Neural progenitor cell (in vitro differentiated cells): ENCODE results near the gene ITGA1. TPM values are rescaled to one million over a fixed set of nuclear protein-coding genes. Genes with fewer than 3 reads are reported as not detected.

ENCODE experiments used
- DNase-seq: peaks from one replicate; pipeline ENCODE4 v3.0.0-alpha.2; 2016; ENCODE audit warnings: low spot score
- H2AFZ ChIP-seq: fragments of 200-600 bp; sonication (generic); replicated peaks from 2 replicates; pipeline ENCODE4 v1.6.1; 2016; ENCODE audit warnings: antibody characterized with exemption
- H3F3A ChIP-seq: fragments of 200-600 bp; sonication (generic); 2 replicates; pipeline ENCODE4 v1.6.1; 2016; ENCODE audit warnings: antibody characterized with exemption, low read depth
- H3K27ac ChIP-seq: fragments of 200-600 bp; sonication (generic); 2 replicates; pipeline ENCODE4 v1.5.1; 2016; ENCODE audit warnings: mild to moderate bottlenecking
- H3K27me3 ChIP-seq: fragments of 200-600 bp; sonication (generic); 2 replicates; pipeline ENCODE4 v1.6.1; 2016; ENCODE audit warnings: mild to moderate bottlenecking, moderate library complexity
- H3K36me3 ChIP-seq: fragments of 200-600 bp; sonication (generic); 2 replicates; pipeline ENCODE4 v1.5.1; 2016
- H3K4me1 ChIP-seq: fragments of 200-600 bp; sonication (generic); 2 replicates; pipeline ENCODE4 v1.6.1; 2016; ENCODE audit warnings: mixed run types
- H3K4me2 ChIP-seq: fragments of 200-600 bp; sonication (generic); 2 replicates; pipeline ENCODE4 v1.6.1; 2016
- H3K4me3 ChIP-seq: fragments of 200-600 bp; sonication (generic); 2 replicates; pipeline ENCODE4 v1.5.1; 2016
- H3K79me2 ChIP-seq: fragments of 200-600 bp; sonication (generic); 2 replicates; pipeline ENCODE4 v1.6.1; 2016; ENCODE audit warnings: low read depth
- H3K9ac ChIP-seq: fragments of 200-600 bp; sonication (generic); 2 replicates; pipeline ENCODE4 v1.6.1; 2016
- H3K9me3 ChIP-seq: fragments of 200-600 bp; sonication (generic); 2 replicates; pipeline ENCODE4 v1.5.1; 2016; ENCODE audit warnings: low read depth
- H4K20me1 ChIP-seq: fragments of 200-600 bp; sonication (generic); 2 replicates; pipeline ENCODE4 v1.6.1; 2016; ENCODE audit warnings: low read depth
- H3K27ac Mint-ChIP-seq: 3 replicates; pipeline ENCODE4 v1.8.0; 2021; ENCODE audit warnings: mixed read lengths
- H3K27me3 Mint-ChIP-seq: 2 replicates; pipeline ENCODE4 v1.8.0; 2022; ENCODE audit warnings: low read depth, mild to moderate bottlenecking, inconsistent platforms, moderate library complexity, mixed read lengths; ENCODE audit not compliant: insufficient read depth
- H3K36me3 Mint-ChIP-seq: 3 replicates; pipeline ENCODE4 v1.8.0; 2021; ENCODE audit warnings: mixed read lengths
- H3K4me1 Mint-ChIP-seq: 3 replicates; pipeline ENCODE4 v1.8.0; 2021; ENCODE audit warnings: mixed read lengths
- H3K4me3 Mint-ChIP-seq: 3 replicates; pipeline ENCODE4 v1.8.0; 2021; ENCODE audit warnings: mild to moderate bottlenecking, moderate library complexity, mixed read lengths
- H3K9me3 Mint-ChIP-seq: 3 replicates; pipeline ENCODE4 v1.8.0; 2020; ENCODE audit warnings: mixed read lengths
- EZH2 ChIP-seq: fragments of 200-600 bp; sonication (generic); IDR thresholded peaks from 2 replicates; pipeline ENCODE4 v1.6.1; 2017; ENCODE audit warnings: antibody characterized with exemption, mild to moderate bottlenecking, moderate library complexity
- EZH2phosphoT487 ChIP-seq: fragments of 200-600 bp; sonication (generic); IDR thresholded peaks from 2 replicates; pipeline ENCODE4 v1.6.1; 2017; ENCODE audit warnings: antibody characterized with exemption
- total RNA-seq: library from RNA; depleted of rRNA; stranded (reverse); fragments of >200 nt; gene quantifications from 2 replicates; pipeline ENCODE4 v1.2.3, GENCODE V29; 2015; ENCODE audit warnings: low replicate concordance
- TF ChIP-seq, protein P1 (sequence below): fragments of 200-600 bp; sonication (generic); IDR thresholded peaks from 2 replicates; pipeline ENCODE4 v1.5.1; 2017; ENCODE audit warnings: antibody characterized with exemption, mild to moderate bottlenecking

ITGA1 gene
- total RNA-seq, 1 donor from 2014 or later, result 2.2 TPM

DNA sequence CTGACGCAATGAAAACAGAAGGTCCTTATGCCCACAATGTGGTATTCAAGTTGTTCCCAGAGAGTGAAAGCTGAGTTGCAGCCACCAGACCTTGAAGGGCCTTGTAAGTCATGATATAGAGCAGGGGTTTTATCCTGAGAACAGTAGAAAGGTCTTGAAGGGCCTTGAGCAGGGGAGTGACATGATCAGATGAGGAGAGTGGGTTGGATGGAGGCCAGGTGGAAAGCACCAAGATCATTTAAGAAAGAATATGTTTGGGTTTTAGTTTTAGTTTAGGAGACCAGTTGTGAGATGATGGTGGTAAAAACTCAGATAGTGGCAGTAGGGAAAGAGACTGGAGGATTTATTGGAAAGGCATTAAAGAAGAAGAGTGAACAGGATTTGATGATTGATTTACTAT is 207.4 kb downstream of the ITGA1 start:
- Histone ChIP-seq H3K9me3 (no peaks in the 10 kb centered on the region), H3F3A (no peaks in the 10 kb centered on the region), H3K4me2 (no peak overlapping the region), H3K36me3 (no peaks in the 10 kb centered on the region), H3K4me3 (no peak overlapping the region), H3K27ac (no peak overlapping the region), H4K20me1 (no peaks in the 10 kb centered on the region), H3K79me2 (no peaks in the 10 kb centered on the region), H3K9ac (no peak overlapping the region), H2AFZ (no peak overlapping the region), H3K4me1 (peaks cover 12% of the 10 kb centered on the region), H3K27me3 (peaks cover 12% of the 10 kb centered on the region)
- H3K4me1 Mint-ChIP-seq, result peaks cover 15% of the 10 kb centered on the region
- H3K27ac Mint-ChIP-seq, result no peak overlapping the region
- no peak for DNase-seq
- TF ChIP-seq, protein P1, sequence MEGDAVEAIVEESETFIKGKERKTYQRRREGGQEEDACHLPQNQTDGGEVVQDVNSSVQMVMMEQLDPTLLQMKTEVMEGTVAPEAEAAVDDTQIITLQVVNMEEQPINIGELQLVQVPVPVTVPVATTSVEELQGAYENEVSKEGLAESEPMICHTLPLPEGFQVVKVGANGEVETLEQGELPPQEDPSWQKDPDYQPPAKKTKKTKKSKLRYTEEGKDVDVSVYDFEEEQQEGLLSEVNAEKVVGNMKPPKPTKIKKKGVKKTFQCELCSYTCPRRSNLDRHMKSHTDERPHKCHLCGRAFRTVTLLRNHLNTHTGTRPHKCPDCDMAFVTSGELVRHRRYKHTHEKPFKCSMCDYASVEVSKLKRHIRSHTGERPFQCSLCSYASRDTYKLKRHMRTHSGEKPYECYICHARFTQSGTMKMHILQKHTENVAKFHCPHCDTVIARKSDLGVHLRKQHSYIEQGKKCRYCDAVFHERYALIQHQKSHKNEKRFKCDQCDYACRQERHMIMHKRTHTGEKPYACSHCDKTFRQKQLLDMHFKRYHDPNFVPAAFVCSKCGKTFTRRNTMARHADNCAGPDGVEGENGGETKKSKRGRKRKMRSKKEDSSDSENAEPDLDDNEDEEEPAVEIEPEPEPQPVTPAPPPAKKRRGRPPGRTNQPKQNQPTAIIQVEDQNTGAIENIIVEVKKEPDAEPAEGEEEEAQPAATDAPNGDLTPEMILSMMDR, result no peak
- TF ChIP-seq EZH2phosphoT487, result no peak
- TF ChIP-seq EZH2, result no peak
- H3K4me3 Mint-ChIP-seq, result no peak overlapping the region
- H3K27me3 Mint-ChIP-seq, result peaks cover 2% of the 10 kb centered on the region
- no peaks in the 10 kb centered on the region for H3K9me3 Mint-ChIP-seq
- peaks cover 3% of the 10 kb centered on the region for H3K36me3 Mint-ChIP-seq

DNA sequence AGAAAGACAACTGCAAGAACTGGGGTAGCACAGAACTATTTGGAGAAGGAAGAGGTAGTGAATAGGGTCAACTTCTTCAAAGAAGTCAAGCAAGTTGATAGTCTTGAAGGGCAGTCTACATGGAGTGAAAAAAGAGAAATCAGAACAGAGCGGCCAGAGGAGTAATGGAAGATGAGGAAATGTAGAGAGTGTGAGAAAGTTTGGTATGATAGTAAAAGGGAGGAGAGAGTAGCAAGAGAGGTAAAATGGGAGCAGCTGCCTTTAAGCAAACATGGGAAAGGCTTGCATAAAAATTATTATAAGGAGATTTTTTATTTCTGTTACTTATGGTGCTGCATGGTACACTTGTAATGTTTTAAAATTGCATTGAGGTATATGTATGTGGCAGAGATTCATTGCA is 208.2 kb downstream of the ITGA1 start:
- H3K27me3 Mint-ChIP-seq, result peaks cover 2% of the 10 kb centered on the region
- Histone ChIP-seq H3K4me1 (peaks cover 8% of the 10 kb centered on the region), H3K36me3 (no peaks in the 10 kb centered on the region), H3K9ac (no peak overlapping the region), H4K20me1 (no peaks in the 10 kb centered on the region), H3K27ac (no peak overlapping the region), H3K27me3 (peaks cover 4% of the 10 kb centered on the region), H3K79me2 (no peaks in the 10 kb centered on the region), H3F3A (no peaks in the 10 kb centered on the region), H3K4me2 (no peak overlapping the region), H2AFZ (no peak overlapping the region), H3K4me3 (no peak overlapping the region), H3K9me3 (no peaks in the 10 kb centered on the region)
- TF ChIP-seq EZH2 (no peak), EZH2phosphoT487 (no peak)
- TF ChIP-seq, protein P1, result no peak
- H3K4me1 Mint-ChIP-seq, result peaks cover 8% of the 10 kb centered on the region
- H3K36me3 Mint-ChIP-seq, result peaks cover 3% of the 10 kb centered on the region
- DNase-seq, result no peak
- no peak overlapping the region for H3K4me3 Mint-ChIP-seq
- no peaks in the 10 kb centered on the region for H3K9me3 Mint-ChIP-seq
- H3K27ac Mint-ChIP-seq, result no peak overlapping the region

DNA sequence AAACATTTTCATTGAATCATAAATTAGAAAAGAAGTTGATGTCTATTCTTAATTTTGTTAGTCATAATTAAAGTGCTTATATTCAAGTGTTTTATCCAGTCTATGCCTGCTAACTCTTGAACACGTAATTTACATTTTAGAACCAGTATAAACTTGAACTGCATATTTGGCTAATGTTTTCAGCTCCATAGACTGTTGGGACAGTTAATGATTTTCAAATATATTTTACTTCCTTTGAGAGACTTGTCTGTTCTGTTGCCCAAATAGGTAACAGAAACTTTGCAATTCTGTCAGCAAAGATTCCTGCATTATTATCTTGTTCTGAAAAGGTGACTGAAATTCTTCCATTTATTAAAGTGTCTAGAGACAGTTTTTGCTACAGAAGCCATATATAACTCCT is 209.3 kb downstream of the ITGA1 start:
- Mint-ChIP-seq H3K27ac (peak overlapping the region; percentile 96), H3K36me3 (peaks cover 3% of the 10 kb centered on the region), H3K4me1 (peaks cover 8% of the 10 kb centered on the region), H3K4me3 (peak overlapping the region; percentile 61), H3K27me3 (peaks cover 2% of the 10 kb centered on the region), H3K9me3 (no peaks in the 10 kb centered on the region)
- Histone ChIP-seq H2AFZ (no peak overlapping the region), H3K79me2 (no peaks in the 10 kb centered on the region), H3K27ac (no peak overlapping the region), H3K4me1 (peaks cover 8% of the 10 kb centered on the region), H3K4me3 (no peak overlapping the region), H3F3A (no peaks in the 10 kb centered on the region), H3K9me3 (no peaks in the 10 kb centered on the region), H3K4me2 (no peak overlapping the region), H4K20me1 (no peaks in the 10 kb centered on the region), H3K27me3 (no peaks in the 10 kb centered on the region), H3K36me3 (no peaks in the 10 kb centered on the region), H3K9ac (no peak overlapping the region)
- TF ChIP-seq, protein P1, result no peak
- TF ChIP-seq EZH2, result no peak
- no peak for TF ChIP-seq EZH2phosphoT487
- no peak for DNase-seq
